HEK293 (cell line): ENCODE measurements around the gene NCKAP5.

Experiments
- CTCF ChIP-seq: fragments of 450-650 bp; formaldehyde crosslinking; IDR thresholded peaks from 2 replicates; pipeline ENCODE4 v1.5.1; 2016; ENCODE audit warnings: missing biosample characterization, missing genetic modification characterization
- PRDM10 ChIP-seq: fragments of 450-650 bp; formaldehyde crosslinking; IDR thresholded peaks from 2 replicates; pipeline ENCODE4 v1.5.1; 2016; ENCODE audit warnings: missing biosample characterization, missing genetic modification characterization
- SP2 ChIP-seq: fragments of 450-650 bp; formaldehyde crosslinking; IDR thresholded peaks from 2 replicates; pipeline ENCODE4 v1.5.1; 2016; ENCODE audit warnings: missing biosample characterization, missing genetic modification characterization
- SP3 ChIP-seq: fragments of 450-650 bp; formaldehyde crosslinking; IDR thresholded peaks from 2 replicates; pipeline ENCODE4 v1.5.1; 2016; ENCODE audit warnings: missing biosample characterization, missing genetic modification characterization
- TCF7L2 ChIP-seq: IDR thresholded peaks from 2 replicates; pipeline ENCODE4 v1.6.1; 2011; ENCODE audit warnings: low read depth, mild to moderate bottlenecking, inconsistent platforms, low read length, moderate library complexity, borderline replicate concordance
- ZNF121 ChIP-seq: fragments of 450-650 bp; formaldehyde crosslinking; IDR thresholded peaks from 2 replicates; pipeline ENCODE4 v1.5.1; 2016; ENCODE audit warnings: missing biosample characterization, missing genetic modification characterization
- ZNF529 ChIP-seq: fragments of 450-650 bp; formaldehyde crosslinking; IDR thresholded peaks from 2 replicates; pipeline ENCODE4 v1.5.1; 2017; ENCODE audit warnings: missing genetic modification characterization, missing biosample characterization; ENCODE audit not compliant: insufficient replicate concordance
- ZNF549 ChIP-seq: fragments of 450-650 bp; IDR thresholded peaks from 2 replicates; pipeline ENCODE4 v1.5.1; 2018; ENCODE audit warnings: missing biosample characterization, missing genetic modification characterization, mild to moderate bottlenecking, inconsistent platforms, moderate library complexity
- ZNF560 ChIP-seq: fragments of 450-650 bp; formaldehyde crosslinking; IDR thresholded peaks from 2 replicates; pipeline ENCODE4 v1.5.1; 2017; ENCODE audit warnings: missing biosample characterization, missing genetic modification characterization, borderline replicate concordance
- ZNF670 ChIP-seq: fragments of 450-650 bp; formaldehyde crosslinking; IDR thresholded peaks from 2 replicates; pipeline ENCODE4 v1.5.1; 2016; ENCODE audit warnings: missing biosample characterization, missing genetic modification characterization, low read depth
- ZSCAN18 ChIP-seq: fragments of 450-650 bp; formaldehyde crosslinking; IDR thresholded peaks from 2 replicates; pipeline ENCODE4 v1.5.1; 2016; ENCODE audit warnings: missing biosample characterization, missing genetic modification characterization

- no peak for TF ChIP-seq ZSCAN18 (tag by site-specific recombination)
- no peak for TF ChIP-seq SP3 (tag by site-specific recombination)
- TF ChIP-seq ZNF670: no peak
- TF ChIP-seq ZNF549: no peak
- no peak for TF ChIP-seq CTCF (tag by site-specific recombination)
- TF ChIP-seq PRDM10 (tag by site-specific recombination): no peak
- TF ChIP-seq SP2: no peak
- no peak for TF ChIP-seq ZNF121 (tag by site-specific recombination)
- TF ChIP-seq ZNF560 (tag by site-specific recombination): no peak
- no peak for TF ChIP-seq ZNF529 (tag by site-specific recombination)
- no peak for TF ChIP-seq TCF7L2
Observed at GRCh38 chr2:132875193-132875592, 693.1 kb downstream of the NCKAP5 start.
